ENCODE measurements around the gene TSBP1.

The TSBP1 gene

DNA sequence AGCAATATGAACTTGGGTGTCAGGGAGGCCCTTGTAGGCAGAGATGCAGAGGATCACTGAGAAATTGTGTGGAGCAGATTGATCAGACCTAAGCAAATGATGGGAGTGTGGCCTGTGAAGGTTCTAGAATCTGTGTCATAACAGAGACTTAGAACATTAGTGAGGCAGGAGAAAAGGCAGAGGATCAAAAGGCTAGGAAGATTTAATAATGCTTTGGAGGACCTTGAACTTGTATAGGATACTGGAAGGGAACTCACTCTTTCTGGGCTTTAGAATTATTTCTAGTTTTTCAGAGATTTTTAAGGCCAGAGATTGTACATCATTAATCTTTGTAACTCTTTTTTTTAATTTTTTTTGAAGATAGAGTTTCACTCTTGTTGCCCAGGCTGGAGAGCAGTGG, at the start of gene TSBP1:
TSS of gene TSBP1 (minus strand) at position 101 of the 400 bp plus-strand sequence. CDS start 197 bp downstream, outside the sequence.
- no peak for FAIRE-seq

DNA sequence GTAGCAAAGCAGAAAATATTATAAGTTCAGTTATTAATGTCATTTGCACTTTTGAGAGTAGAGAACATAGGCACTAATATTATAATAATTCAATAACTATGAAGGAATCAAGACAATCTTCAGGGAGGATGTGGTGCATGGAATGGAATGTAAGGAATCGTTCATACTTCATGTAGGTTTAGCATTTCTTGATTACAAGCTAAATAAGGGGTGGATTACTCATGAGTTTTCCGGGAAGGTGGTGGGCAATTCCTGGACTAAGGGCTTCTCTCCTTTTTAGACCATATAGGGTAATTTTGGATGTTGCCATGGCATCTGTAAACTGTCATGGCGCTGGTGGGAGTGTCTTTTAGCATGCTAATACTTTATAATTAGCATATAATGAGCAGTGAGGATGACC, 44.3 kb upstream of the TSBP1 start:
- no peak for FAIRE-seq

DNA sequence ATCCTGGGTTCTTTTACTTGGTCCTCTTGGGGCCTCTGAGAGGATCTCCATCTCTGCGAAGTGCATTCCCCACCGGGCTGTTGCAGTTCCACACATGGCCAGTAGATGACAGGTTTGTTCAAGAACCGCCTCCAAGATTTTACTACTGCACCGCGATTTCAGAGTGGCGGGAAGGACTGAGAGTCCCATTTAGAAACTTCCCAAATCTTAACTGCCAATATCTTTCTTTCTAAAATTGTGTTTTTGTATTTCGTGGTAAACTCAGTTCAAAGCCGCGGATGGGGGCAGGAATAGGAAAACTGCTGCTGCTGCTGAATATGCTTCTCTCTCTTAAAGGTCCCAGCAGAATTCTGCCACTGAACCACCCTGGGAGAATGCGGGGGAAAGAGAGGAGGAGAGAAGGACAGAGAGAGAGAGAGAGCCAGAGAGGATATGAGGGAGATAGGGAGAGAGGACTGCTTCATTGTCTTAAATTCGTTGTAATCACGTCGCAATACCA, 43.9 kb upstream of the TSBP1 start:
- FAIRE-seq: no peak

GRCh38 chr6:32413427-32414047, 41.8 kb upstream of the TSBP1 start:
- FAIRE-seq: no peak

DNA sequence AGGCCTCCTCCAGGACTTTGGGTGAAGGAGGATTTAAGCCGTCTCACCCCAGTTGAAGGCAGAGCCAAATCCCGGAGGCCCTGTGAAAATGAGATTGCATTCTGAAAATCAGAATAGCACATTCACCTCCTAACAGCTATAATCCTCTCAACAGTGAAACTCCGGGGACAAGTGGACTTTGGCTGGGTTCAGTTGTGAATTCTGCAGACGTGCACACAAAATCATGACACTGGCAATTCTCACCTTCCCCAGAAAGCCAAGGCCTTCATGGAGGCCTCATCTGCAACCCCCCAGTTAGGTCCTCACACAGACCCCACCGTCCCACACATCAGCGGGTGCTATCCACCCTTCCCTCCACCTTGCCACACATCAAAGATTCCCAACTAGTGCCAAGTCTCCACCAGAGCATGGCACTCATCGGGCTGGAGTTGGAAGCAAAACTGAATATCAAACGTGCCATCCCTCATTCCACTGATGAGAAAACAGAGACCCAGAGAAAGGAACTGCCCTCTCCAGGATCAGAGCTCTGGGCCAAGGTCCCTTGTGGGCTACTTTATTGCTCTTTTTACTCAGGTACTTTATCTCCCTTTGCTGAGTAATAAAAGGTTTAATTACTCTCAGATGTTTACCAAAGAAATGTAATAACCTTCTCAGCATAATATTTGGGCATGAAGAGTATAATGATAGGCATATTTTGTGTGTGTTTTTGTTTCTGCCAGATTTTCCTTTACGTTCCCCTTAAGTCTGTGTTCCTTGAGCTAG, 40.0 kb upstream of the TSBP1 start:
- FAIRE-seq: no peak

DNA sequence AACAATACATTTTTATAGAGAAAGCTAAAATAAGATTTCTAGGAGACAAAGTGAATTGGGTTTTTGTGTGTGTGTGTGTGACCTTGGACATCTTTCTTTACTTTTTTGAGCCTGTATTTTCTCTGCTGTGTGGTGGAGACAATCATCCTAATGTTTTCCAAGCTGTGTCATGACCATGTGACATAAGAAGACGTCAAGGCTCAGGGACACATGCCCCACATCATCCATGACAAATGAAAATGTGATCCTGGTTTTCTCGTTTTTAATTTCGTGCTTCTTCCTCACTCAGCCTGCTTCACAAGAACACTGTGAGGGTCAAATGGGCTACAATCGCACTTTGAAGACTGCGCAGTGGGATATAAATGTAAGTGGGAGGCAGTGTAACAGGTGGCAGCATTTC, 39.2 kb upstream of the TSBP1 start:
- no peak for FAIRE-seq

- FAIRE-seq: no peak
Measured at GRCh38 chr6:32406857-32407256, 35.2 kb upstream of the TSBP1 start, which contains the start of gene BTNL2. Gene BTNL2, minus strand, starts transcription at chr6:32407181. Its CDS starts 58 bp downstream, at chr6:32407123.

DNA sequence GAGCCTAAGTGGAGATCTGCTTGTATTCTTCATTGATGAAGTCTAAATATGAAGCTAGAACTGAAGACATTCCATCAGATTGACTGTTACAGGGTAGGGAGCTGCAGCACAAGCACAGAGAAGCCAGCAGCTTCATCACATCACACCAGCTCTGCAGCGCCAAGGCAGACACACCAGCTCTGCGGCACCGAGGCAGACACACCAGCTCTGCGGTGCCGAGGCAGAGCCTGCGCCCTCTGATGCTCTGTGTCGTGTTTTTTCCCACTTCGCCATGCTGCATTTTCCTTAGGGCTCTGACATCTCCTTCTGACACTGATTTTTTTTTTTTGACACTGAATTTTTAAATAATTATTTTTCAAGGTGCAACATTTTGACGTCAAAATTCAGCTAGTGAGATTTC, 34.5 kb upstream of the TSBP1 start:
- FAIRE-seq: no peak

DNA sequence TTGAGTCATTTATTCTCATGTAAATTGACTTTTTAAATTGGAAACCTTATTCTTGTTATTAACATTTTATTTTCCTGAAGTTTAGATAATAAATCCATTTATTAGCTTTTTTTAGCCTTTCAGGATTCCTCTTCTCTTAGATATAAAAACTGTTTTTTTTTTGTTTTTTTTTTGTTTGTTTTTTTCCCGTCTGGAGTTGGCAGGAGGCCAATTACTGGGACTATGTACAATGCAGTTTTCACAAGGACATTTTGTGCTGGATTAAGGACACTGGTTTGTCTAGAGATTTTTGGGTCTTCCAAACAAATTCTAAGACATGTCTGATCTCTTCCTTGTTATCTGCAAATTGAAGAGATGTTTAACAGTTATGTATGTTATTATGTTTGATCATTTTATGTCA, 34.0 kb upstream of the TSBP1 start:
- FAIRE-seq: no peak

GRCh38 chr6:32402812-32403211, 31.1 kb upstream of the TSBP1 start:
- FAIRE-seq: no peak

DNA sequence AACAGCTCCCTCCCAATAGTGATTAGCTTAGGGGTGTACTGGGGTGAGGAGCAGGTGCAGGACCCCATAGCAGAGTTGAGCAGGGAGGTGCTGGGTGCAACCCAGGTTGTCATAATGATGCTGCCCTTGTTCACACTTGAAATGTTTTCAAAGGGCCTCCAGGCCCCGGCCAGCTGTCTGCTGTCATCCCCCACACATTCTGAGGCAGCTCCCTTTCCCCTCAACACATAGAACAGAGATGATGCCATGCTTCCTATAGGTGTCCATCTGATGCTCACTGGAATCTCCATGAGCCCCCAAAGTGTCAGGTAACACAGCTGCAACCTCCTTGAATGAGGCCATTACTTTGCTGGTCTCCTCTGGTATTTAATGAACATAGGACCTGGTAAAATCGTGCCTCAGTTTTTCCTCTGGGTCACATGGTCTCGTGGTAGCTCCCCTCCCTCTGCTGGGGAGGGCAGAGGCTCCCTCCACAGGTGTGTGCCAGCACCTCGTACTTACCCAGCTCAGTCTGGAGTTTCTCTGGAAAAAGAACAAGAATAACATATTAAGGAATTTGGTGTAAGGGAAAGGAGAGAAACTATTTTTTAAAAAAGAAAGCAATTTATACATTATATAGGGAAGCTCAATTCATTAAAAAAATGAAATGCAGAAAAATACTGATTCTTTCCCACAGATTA, 29.7 kb upstream of the TSBP1 start:
- FAIRE-seq: no peak

- FAIRE-seq: no peak
Measured at GRCh38 chr6:32397252-32397920, 25.7 kb upstream of the TSBP1 start.

GRCh38 chr6:32396028-32396427, 24.3 kb upstream of the TSBP1 start:
- FAIRE-seq: no peak

DNA sequence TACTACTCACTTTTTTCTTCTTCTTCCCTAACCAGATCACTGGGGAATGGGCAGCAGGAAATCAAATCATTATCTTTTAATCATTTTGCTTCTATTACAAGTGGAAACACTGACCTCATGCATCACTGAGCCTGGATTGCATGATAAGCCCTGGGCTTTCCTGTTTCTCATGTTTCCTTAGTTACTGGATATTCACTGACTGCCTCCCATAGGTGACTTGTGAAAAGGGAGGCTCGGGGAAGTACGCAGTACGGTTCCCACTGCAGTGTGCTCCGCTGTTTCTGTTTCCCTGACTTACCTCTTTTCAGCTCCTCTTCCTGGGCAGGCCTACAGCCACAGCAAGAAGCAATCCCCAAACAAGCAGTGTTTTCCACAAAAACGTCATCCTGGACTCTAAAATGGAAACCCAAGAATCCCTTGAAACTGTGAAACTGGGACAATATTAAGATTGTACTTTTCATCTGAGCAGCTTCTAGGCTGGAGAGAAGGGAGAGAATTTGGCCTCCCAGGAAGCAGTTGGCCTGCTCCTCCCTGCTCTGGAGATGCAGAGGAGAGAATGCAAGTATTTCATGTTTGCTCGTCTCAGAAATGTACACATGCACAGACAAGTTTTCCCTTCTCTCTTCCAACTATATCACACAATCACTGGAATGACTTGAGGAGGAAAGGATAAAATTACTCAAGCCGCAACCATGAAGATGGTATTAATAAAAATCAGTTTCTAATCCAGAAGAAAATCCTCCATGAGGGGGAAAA, 22.1 kb upstream of the TSBP1 start:
- no peak for FAIRE-seq

- FAIRE-seq: no peak
Measured at GRCh38 chr6:32391505-32391904, 19.8 kb upstream of the TSBP1 start.

DNA sequence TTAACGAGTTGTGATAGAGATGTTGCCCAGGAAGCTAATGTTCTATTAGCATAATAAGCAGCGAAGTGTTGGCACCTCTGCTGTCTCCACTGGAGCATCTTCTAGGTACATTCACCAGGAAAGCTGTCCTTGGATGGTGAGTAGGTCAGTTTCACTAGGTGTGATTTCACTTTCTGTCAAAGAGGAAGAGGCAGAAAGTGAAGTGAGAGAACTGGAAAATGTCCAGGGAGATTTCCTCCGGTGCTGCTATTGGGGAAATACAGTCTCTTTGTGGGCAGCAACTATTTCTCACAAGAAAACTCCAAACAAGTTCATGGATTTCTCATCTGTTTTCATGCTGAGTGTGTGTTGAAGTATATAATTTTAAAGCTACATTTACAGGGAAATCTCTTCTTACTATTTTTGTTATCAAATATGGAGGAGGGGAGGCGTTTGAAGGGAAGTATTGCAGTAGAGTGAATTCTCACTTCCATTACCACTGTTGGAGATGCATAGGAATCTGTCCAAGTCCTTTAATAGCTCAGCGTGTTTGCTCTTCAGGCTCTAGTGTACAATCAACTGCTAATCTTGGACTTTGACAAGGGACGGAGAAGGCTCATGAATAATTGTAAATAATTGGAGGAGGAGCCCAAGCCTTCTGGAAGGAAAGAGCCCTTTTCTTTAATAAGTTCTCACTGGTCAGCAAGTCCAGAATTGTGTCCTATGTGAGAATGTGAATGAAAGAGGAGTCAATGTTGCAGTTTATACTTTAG, 16.1 kb upstream of the TSBP1 start:
- FAIRE-seq: no peak

GRCh38 chr6:32386040-32386439, 14.3 kb upstream of the TSBP1 start:
- FAIRE-seq: no peak

GRCh38 chr6:32382757-32383420, 11.2 kb upstream of the TSBP1 start:
- FAIRE-seq: no peak

DNA sequence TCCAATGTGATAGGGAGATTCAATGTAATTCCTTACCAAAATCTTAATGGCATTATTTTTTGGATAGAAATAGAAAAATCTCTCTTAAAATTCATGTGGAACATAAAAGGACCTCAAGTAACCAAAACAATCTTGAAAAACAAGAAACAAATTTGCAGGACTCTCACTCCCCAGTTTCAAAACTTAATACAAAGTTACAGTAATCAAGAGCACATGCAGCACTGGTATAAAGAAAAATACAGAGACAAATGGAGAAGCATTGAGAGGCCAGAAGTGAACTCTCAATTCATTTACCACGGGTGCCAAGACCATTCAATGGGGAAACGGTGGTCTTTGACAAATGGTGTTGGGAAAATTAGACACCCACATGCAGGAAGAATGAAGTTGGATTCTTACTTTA, 7.8 kb upstream of the TSBP1 start:
- FAIRE-seq: no peak

GRCh38 chr6:32375739-32376529, 4.2 kb upstream of the TSBP1 start:
- no peak for FAIRE-seq
